ENCODE data around the gene XXYLT1.

XXYLT1 gene

DNA sequence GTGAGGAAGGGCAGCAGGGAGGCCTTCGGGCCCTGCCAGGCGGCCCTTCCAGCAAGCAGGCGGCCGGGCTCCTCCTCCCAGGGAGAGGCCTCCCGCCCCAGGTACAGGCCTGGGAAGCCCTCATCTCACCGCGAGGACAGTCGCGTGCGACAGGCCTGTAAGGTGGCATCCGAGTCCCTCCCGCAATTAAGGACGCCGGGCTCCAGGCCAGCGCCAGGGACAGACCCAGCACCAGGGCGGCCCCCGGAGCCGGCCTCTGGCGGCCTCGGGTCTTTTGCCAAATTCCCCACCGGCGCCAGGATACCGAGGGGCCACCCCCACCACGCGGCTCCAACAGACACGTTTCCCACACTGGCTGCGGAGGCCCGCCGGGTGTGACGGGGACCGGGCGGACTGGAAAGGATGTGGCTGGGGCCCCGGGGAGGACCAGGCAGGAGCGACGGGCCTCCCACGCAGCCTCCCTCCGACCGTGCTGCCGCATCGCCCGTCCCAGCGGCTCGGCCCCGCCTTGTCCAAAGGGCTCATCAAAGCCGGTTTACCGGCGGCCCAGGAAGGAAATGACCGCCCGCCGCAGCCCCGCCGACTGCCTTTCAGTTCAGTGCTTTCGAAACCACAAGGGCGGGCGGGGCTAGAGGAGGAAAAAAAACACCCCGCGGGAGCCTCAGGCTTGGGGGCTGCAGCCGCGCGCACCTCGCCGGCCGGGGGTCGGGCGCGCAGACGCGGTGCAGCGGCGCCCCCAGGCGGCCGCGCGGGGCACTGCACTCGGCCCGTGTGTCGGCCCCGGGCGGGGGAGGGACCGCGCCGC, 11.3 kb downstream of the XXYLT1 start:
- peak overlapping the region; percentile 67 for H3K4me3 Mint-ChIP-seq
- DNase-seq = peak; percentile 94
- TF ChIP-seq, protein P1, sequence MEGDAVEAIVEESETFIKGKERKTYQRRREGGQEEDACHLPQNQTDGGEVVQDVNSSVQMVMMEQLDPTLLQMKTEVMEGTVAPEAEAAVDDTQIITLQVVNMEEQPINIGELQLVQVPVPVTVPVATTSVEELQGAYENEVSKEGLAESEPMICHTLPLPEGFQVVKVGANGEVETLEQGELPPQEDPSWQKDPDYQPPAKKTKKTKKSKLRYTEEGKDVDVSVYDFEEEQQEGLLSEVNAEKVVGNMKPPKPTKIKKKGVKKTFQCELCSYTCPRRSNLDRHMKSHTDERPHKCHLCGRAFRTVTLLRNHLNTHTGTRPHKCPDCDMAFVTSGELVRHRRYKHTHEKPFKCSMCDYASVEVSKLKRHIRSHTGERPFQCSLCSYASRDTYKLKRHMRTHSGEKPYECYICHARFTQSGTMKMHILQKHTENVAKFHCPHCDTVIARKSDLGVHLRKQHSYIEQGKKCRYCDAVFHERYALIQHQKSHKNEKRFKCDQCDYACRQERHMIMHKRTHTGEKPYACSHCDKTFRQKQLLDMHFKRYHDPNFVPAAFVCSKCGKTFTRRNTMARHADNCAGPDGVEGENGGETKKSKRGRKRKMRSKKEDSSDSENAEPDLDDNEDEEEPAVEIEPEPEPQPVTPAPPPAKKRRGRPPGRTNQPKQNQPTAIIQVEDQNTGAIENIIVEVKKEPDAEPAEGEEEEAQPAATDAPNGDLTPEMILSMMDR (IDR thresholded peaks at IDR 0.05) = no peak
- peaks cover 9% of the 10 kb centered on the region for H3K27me3 Mint-ChIP-seq (ENCODE audit: low read depth, poor library complexity)
- peaks cover 1% of the 10 kb centered on the region for H3K36me3 Mint-ChIP-seq (ENCODE audit: low read depth)
- no peaks in the 10 kb centered on the region for H3K9me3 Mint-ChIP-seq
- H3K27ac Mint-ChIP-seq = no peak overlapping the region
- peaks cover 55% of the 10 kb centered on the region for H3K4me1 Mint-ChIP-seq

DNA sequence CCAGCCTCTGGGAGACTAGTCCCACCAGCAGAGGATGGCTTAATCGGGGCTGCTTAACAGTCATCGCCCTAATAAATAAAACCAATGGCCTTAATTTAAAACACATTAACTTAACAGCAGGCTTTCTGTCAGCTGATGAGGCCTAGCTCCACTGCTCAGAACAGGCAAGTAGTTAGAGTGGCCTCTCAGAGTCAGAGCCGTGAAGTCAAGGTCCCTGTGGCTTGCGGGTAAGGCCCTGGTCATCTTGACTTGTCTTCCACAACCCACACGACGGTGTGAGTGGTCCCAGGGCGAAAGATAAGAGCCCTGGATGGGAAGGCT, 11.8 kb downstream of the XXYLT1 start:
- Mint-ChIP-seq H3K9me3 (no peaks in the 10 kb centered on the region), H3K27ac (no peak overlapping the region), H3K27me3 (ENCODE audit: low read depth, poor library complexity) (peaks cover 9% of the 10 kb centered on the region), H3K4me3 (no peak overlapping the region), H3K36me3 (ENCODE audit: low read depth) (no peaks in the 10 kb centered on the region), H3K4me1 (peaks cover 55% of the 10 kb centered on the region)
- TF ChIP-seq, protein P1 (IDR thresholded peaks at IDR 0.05) = no peak
- no peak for DNase-seq

DNA sequence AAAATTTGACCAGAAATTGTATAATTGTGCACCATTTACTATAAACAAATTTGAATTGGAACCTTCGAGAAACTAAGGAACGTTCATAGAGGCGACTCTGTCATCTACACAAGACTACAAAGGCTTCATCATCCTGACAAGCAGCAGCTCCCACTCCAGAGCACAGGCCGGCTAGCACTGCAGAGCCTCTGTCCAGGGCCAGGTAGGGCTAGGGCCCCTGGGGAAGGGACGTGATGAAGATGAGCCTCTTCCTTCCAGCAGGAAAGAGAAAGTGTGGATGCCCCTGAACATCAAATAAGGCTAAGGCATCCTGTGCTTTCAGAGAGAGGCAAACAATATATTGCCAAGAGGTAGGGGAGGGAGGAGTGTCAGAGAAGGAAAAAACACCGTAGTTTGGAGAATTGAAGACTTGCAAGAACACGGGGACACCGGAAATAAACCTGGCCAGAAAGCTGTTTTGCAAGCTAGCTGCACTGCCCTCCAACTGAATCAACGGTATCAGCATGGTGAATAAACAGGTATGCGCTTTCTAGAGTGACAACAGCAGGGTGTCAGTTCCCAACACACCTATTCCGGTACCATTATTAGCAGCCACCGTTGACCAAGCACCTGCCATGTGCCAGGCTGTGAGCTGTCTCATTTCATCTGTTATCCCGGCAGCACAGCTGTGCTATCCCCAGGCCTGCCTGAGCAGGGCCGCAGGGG, 12.4 kb downstream of the XXYLT1 start:
- Mint-ChIP-seq H3K27ac (no peak overlapping the region), H3K4me1 (peaks cover 55% of the 10 kb centered on the region), H3K4me3 (peak overlapping the region; percentile 50), H3K27me3 (ENCODE audit: low read depth, poor library complexity) (peaks cover 9% of the 10 kb centered on the region), H3K36me3 (ENCODE audit: low read depth) (no peaks in the 10 kb centered on the region), H3K9me3 (no peaks in the 10 kb centered on the region)
- TF ChIP-seq, protein P1 (IDR thresholded peaks at IDR 0.05) = no peak
- no peak for DNase-seq

DNA sequence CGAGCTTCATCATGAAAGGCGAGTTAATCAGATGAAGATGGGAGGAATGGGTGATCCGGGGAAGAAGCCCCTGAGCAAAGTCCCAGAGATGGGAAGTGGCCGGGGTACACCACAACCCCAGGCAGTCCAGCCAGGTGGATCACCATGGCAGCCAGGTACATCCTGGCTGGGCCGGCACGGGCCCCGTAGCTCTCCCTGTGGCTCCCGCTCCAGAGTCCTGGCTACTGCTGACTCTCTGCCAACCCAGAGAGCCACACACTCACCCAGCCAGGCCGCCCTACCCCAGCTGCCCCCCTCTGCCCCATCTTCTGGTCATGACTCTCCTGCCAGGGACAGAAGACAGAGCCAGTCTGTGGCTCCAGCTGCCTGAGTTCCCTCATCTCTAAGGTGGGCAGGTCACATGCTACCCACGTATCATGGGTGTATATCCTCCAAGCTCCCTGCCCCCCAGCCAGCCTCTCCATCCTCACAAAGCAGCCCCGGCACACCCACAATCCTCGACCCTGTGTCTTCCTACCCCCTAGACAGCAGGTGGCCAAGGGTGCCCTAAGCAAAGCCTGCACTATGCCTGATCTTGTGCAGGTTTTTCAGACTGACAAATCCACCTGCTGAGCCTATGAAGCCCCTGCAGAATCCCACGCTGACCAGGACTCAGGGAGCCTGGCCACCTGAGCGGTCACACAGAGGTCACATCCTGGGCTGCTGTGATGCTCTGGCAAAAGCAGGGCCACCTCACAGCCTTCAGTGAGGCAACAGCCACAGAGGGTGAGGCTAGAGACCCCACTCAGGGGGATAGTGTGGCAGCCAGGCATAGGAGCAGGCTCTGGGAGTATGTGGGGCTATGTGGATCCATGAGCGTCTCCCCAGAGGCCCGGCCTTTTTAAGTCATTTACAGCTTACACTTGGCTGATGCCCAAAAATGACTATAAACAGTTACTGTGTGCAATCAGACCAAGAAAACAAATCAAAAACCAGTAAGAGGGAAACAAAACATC, 13.2 kb downstream of the XXYLT1 start:
- H3K27ac Mint-ChIP-seq = no peak overlapping the region
- TF ChIP-seq, protein P1 (IDR thresholded peaks at IDR 0.05) = no peak
- DNase-seq = no peak
- peaks cover 7% of the 10 kb centered on the region for H3K27me3 Mint-ChIP-seq (ENCODE audit: low read depth, poor library complexity)
- no peaks in the 10 kb centered on the region for H3K36me3 Mint-ChIP-seq (ENCODE audit: low read depth)
- peaks cover 55% of the 10 kb centered on the region for H3K4me1 Mint-ChIP-seq
- peak overlapping the region; percentile 50 for H3K4me3 Mint-ChIP-seq
- H3K9me3 Mint-ChIP-seq = no peaks in the 10 kb centered on the region

DNA sequence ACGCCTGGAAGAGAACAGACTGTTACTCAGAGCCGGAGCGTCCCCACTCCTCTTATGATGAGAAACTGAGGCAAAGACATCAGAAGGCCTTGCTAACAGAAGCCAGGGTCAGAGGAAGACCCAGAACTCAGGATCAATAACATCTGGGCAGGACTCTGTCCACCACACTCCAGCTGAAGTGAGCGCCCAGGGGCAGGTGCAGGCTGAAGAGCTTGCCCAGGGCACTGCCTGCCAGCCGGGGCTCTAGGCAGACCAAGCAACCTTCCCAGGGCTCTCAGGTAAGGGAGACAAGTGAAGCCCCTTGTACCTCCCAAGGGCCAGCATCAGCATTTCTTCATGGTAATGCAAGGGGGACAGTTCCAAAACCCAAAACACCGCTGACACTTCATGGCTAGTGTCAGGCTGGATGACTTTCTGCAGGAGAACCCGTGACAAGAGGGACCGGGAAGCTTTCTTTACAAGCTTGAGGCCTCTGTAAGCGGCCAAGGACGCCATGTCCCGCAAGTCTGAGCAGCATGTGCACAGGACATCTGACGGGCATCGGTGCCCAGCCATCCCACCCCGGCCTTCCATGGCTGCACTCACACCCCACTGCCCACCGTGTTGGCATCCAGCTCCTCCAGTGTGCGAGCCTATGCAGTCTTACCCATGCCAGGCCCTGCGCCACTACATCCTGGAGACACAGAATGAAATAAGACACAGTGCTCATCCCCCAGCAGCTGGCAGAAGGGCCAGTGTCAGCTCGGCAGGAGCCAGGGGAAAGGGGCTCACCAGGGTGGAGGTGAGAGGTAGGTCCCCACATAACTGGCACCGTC, 14.1 kb downstream of the XXYLT1 start:
- no peaks in the 10 kb centered on the region for H3K36me3 Mint-ChIP-seq (ENCODE audit: low read depth)
- peaks cover 64% of the 10 kb centered on the region for H3K4me1 Mint-ChIP-seq
- peaks cover 7% of the 10 kb centered on the region for H3K27me3 Mint-ChIP-seq (ENCODE audit: low read depth, poor library complexity)
- TF ChIP-seq, protein P1 (IDR thresholded peaks at IDR 0.05) = no peak
- peak overlapping the region; percentile 44 for H3K4me3 Mint-ChIP-seq
- no peak overlapping the region for H3K27ac Mint-ChIP-seq
- no peaks in the 10 kb centered on the region for H3K9me3 Mint-ChIP-seq
- no peak for DNase-seq

Measured in nephron progenitor cell (in vitro differentiated cells).